H9 (cell line): ENCODE results near the gene JPH2. TPM values are rescaled to one million over a fixed set of nuclear protein-coding genes. Genes with fewer than 3 reads are reported as not detected.

Experiments used
- DNase-seq: peaks from one replicate; pipeline ENCODE4 v3.0.0-alpha.2; 2017
- H2AFZ ChIP-seq: one replicate; pipeline ENCODE4 v1.6.1; 2013; ENCODE audit warnings: mild to moderate bottlenecking, low read length, control low read depth, moderate library complexity
- H2AK5ac ChIP-seq: 2 replicates; pipeline ENCODE4 v1.6.1; 2013; ENCODE audit warnings: low read length, control low read depth, mixed read lengths; ENCODE audit not compliant: insufficient read length
- H2BK120ac ChIP-seq: one replicate; pipeline ENCODE4 v1.6.1; 2013; ENCODE audit warnings: low read depth, mild to moderate bottlenecking, low read length, control low read depth, inconsistent platforms; ENCODE audit not compliant: poor library complexity, severe bottlenecking
- H2BK12ac ChIP-seq: 2 replicates; pipeline ENCODE4 v1.6.1; 2013; ENCODE audit warnings: low read length, control low read depth, mixed read lengths, low read depth; ENCODE audit not compliant: insufficient read length
- H2BK15ac ChIP-seq: 2 replicates; pipeline ENCODE4 v1.6.1; 2013; ENCODE audit warnings: low read depth, low read length, control low read depth
- H2BK20ac ChIP-seq: one replicate; pipeline ENCODE4 v1.6.1; 2013; ENCODE audit warnings: low read depth, mild to moderate bottlenecking, low read length, control low read depth, inconsistent platforms; ENCODE audit not compliant: poor library complexity, severe bottlenecking
- H2BK5ac ChIP-seq: 2 replicates; pipeline ENCODE4 v1.6.1; 2013; ENCODE audit warnings: low read length, control low read depth, mixed read lengths; ENCODE audit not compliant: insufficient read length
- H3K14ac ChIP-seq: 2 replicates; pipeline ENCODE4 v1.6.1; 2013; ENCODE audit warnings: low read length, control low read depth; ENCODE audit not compliant: insufficient read depth
- H3K18ac ChIP-seq: 2 replicates; pipeline ENCODE4 v1.6.1; 2013; ENCODE audit warnings: low read depth, mild to moderate bottlenecking, mixed read lengths, low read length, control low read depth; ENCODE audit not compliant: insufficient read length
- H3K23ac ChIP-seq: 2 replicates; pipeline ENCODE4 v1.6.1; 2013; ENCODE audit warnings: low read length, control low read depth, mixed read lengths, low read depth; ENCODE audit not compliant: insufficient read length
- H3K23me2 ChIP-seq: 2 replicates; pipeline ENCODE4 v1.6.1; 2013; ENCODE audit warnings: low read depth, mild to moderate bottlenecking, mixed read lengths, low read length, control low read depth; ENCODE audit not compliant: insufficient read length, poor library complexity, severe bottlenecking
- H3K27ac ChIP-seq: 2 replicates; pipeline ENCODE4 v1.5.1; 2013; ENCODE audit warnings: low read length, control low read depth, mixed read lengths, low read depth; ENCODE audit not compliant: insufficient read length
- H3K27me3 ChIP-seq: 2 replicates; pipeline ENCODE4 v1.6.1; 2013; ENCODE audit warnings: low read length, control low read depth, inconsistent platforms; ENCODE audit not compliant: insufficient read depth
- H3K4ac ChIP-seq: 2 replicates; pipeline ENCODE4 v1.6.1; 2013; ENCODE audit warnings: low read depth, mild to moderate bottlenecking, control low read depth, inconsistent platforms, low read length, moderate library complexity
- H3K4me1 ChIP-seq: 2 replicates; pipeline ENCODE4 v1.6.1; 2013; ENCODE audit warnings: low read length, control low read depth, inconsistent platforms; ENCODE audit not compliant: insufficient read depth
- H3K4me2 ChIP-seq: 2 replicates; pipeline ENCODE4 v1.6.1; 2013; ENCODE audit warnings: low read length, control low read depth, mixed read lengths; ENCODE audit not compliant: insufficient read length, insufficient read depth
- H3K56ac ChIP-seq: 2 replicates; pipeline ENCODE4 v1.6.1; 2013; ENCODE audit warnings: low read depth, mild to moderate bottlenecking, mixed read lengths, low read length, control low read depth; ENCODE audit not compliant: insufficient read length
- H3K79me1 ChIP-seq: 2 replicates; pipeline ENCODE4 v1.6.1; 2013; ENCODE audit warnings: low read depth, mild to moderate bottlenecking, moderate library complexity, low read length, control low read depth, inconsistent platforms; ENCODE audit not compliant: insufficient read depth, poor library complexity, severe bottlenecking
- H3K79me2 ChIP-seq: 2 replicates; pipeline ENCODE4 v1.6.1; 2013; ENCODE audit warnings: low read length, control low read depth, inconsistent platforms; ENCODE audit not compliant: insufficient read depth
- H3K9ac ChIP-seq: 2 replicates; pipeline ENCODE4 v1.6.1; 2013; ENCODE audit warnings: low read length, control low read depth, mixed read lengths; ENCODE audit not compliant: insufficient read length; ENCODE audit errors: extremely low read depth
- H3K9me3 ChIP-seq: one replicate; pipeline ENCODE4 v1.6.1; 2013; ENCODE audit warnings: low read depth, low read length, inconsistent platforms; ENCODE audit not compliant: control insufficient read depth
- H3T11ph ChIP-seq: one replicate; pipeline ENCODE4 v1.6.1; 2013; ENCODE audit warnings: mild to moderate bottlenecking, low read length, control low read depth, inconsistent platforms
- H4K20me1 ChIP-seq: one replicate; pipeline ENCODE4 v1.6.1; 2013; ENCODE audit not compliant: control insufficient read depth, insufficient read length, insufficient read depth
- H4K5ac ChIP-seq: 2 replicates; pipeline ENCODE4 v1.6.1; 2013; ENCODE audit warnings: low read depth, mild to moderate bottlenecking, mixed read lengths, low read length, control low read depth; ENCODE audit not compliant: insufficient read length
- H4K8ac ChIP-seq: replicated peaks from 2 replicates; pipeline ENCODE4 v1.6.1; 2013; ENCODE audit warnings: low read length, control low read depth, mixed read lengths, low read depth; ENCODE audit not compliant: insufficient read length
- H4K91ac ChIP-seq: 2 replicates; pipeline ENCODE4 v1.6.1; 2013; ENCODE audit warnings: low read depth, mild to moderate bottlenecking, moderate library complexity, mixed read lengths, low read length, control low read depth; ENCODE audit not compliant: insufficient read length
- H3K27ac Mint-ChIP-seq, 3 experiments: 2 replicates in 2 of 3; 3 replicates in 1 of 3; pipeline ENCODE4 v1.8.0; 2020 to 2021; ENCODE audit warnings: mixed read lengths in 3 of 3, mild to moderate bottlenecking in 1 of 3, moderate library complexity in 1 of 3
- H3K27me3 Mint-ChIP-seq: 2 replicates; pipeline ENCODE4 v1.8.0; 2021; ENCODE audit warnings: low read depth, mild to moderate bottlenecking, moderate library complexity, mixed read lengths
- H3K36me3 Mint-ChIP-seq, 3 experiments: 2 replicates in 2 of 3; 3 replicates in 1 of 3; pipeline ENCODE4 v1.8.0; 2020 to 2021; ENCODE audit warnings: low read depth in 3 of 3, mixed read lengths in 3 of 3; ENCODE audit not compliant: insufficient read depth in 1 of 3
- H3K4me1 Mint-ChIP-seq, 2 experiments: 2 replicates each; pipeline ENCODE4 v1.8.0; 2020; ENCODE audit warnings: mixed read lengths in 2 of 2
- H3K4me3 Mint-ChIP-seq, 2 experiments: 2 replicates in 1 of 2; 3 replicates in 1 of 2; pipeline ENCODE4 v1.8.0; 2020 to 2021; ENCODE audit warnings: mild to moderate bottlenecking in 2 of 2, mixed read lengths in 2 of 2, moderate library complexity in 1 of 2
- H3K9me3 Mint-ChIP-seq, 2 experiments: 2 replicates in 1 of 2; 3 replicates in 1 of 2; pipeline ENCODE4 v1.8.0; 2020; ENCODE audit warnings: mild to moderate bottlenecking in 2 of 2, mixed read lengths in 2 of 2, moderate library complexity in 1 of 2
- CTCF ChIP-seq: fragments of 200-600 bp; sonication (generic); conservative IDR thresholded peaks from 3 replicates; pipeline ENCODE4 v1.8.0; 2021; ENCODE audit warnings: antibody characterized with exemption, mild to moderate bottlenecking
- WGBS: extraction: QIAGEN DNeasy Blood & Tissue Kit; methylation state at CpG from one replicate; pipeline ENCODE4 v1.1.7; 2013; ENCODE audit warnings: missing lambda C conversion rate, low lambda C conversion rate, mixed read lengths; ENCODE audit not compliant: insufficient read length; ENCODE audit errors: extremely low coverage; 5-methylcytosine and 5-hydroxymethylcytosine counted together
- total RNA-seq: library from RNA; stranded (reverse); gene quantifications from 2 replicates; pipeline ENCODE4 v1.2.1, GENCODE V29; 2021

Gene JPH2
- total RNA-seq, 1 experiment from 2014 or later = 0.31 TPM

GRCh38 chr20:44231193-44231592, 44.2 kb upstream of the JPH2 start:
- Histone ChIP-seq H4K8ac (no peak overlapping the region), H2BK20ac (no peak overlapping the region), H3K4me1 (0 out of 2 replicates have a peak, but pooled peaks cover 4% of the 10 kb centered on the region), H2BK15ac (no peak overlapping the region), H3K4me2 (no peak overlapping the region), H4K91ac (no peak overlapping the region), H3K56ac (no peak overlapping the region), H3K23ac (no peak overlapping the region), H2BK12ac (no peak overlapping the region), H3K27me3 (no peaks in the 10 kb centered on the region), H3K23me2 (no peaks in the 10 kb centered on the region), H2AK5ac (no peak overlapping the region), H2AFZ (no peak overlapping the region), H3K27ac (no peak overlapping the region), H3K79me2 (no peaks in the 10 kb centered on the region), H3K4ac (no peak overlapping the region), H3K18ac (no peak overlapping the region), H3K9ac (no peak overlapping the region), H3K79me1 (no peaks in the 10 kb centered on the region), H2BK5ac (no peak overlapping the region), H4K20me1 (no peaks in the 10 kb centered on the region), H4K5ac (no peak overlapping the region), H3K9me3 (no peaks in the 10 kb centered on the region), H3T11ph (no peak overlapping the region), H2BK120ac (no peak overlapping the region), H3K14ac (no peak overlapping the region)
- Mint-ChIP-seq H3K27me3 (no peaks in the 10 kb centered on the region; the same call in 1 of the 2 replicates), H3K36me3 (no peaks in the 10 kb centered on the region), H3K27ac (peak overlapping the region; percentile 8 to 89 (median 60); a peak in 5 of 7 replicates), H3K9me3 (no peaks in the 10 kb centered on the region), H3K4me1 (peaks cover 19 to 29% of the 10 kb centered on the region in 2 experiments), H3K4me3 (no peak overlapping the region)
- no CpG with 5 or more reads among the region's 7 CpGs for WGBS
- no peak for DNase-seq
- TF ChIP-seq CTCF = no peak
